Stomach (tissue), 9 donors: ENCODE results near the gene ITPKC. TPM values are rescaled to one million over a fixed set of nuclear protein-coding genes. Genes with fewer than 3 reads are reported as not detected.

Experiments used
- DNase-seq, 2 donors: peaks; one replicate each; pipeline versions ENCODE4 v3.0.0 to v3.0.0-alpha.2; 2013 to 2019
- H3K27ac ChIP-seq, 5 donors: fragments of 200-600 bp in 4 of 5; sonication (generic) in 4 of 5; one replicate each; pipeline ENCODE4 v1.5.1; 2013 to 2019; ENCODE audit warnings: mild to moderate bottlenecking in 1 of 5, moderate library complexity in 1 of 5
- H3K27me3 ChIP-seq, 3 donors: fragments of 200-600 bp; sonication (generic); one replicate each; pipeline ENCODE4 v1.5.1; 2017 to 2019; ENCODE audit warnings: mixed run types in 1 of 3
- H3K36me3 ChIP-seq, 4 donors: fragments of 200-600 bp; sonication (generic); 1 replicate in 3 of 4; 2 replicates in 1 of 4; pipeline ENCODE4 v1.5.1; 2016 to 2019
- H3K4me1 ChIP-seq, 4 donors: fragments of 200-600 bp; sonication (generic); one replicate each; pipeline ENCODE4 v1.5.1; 2016 to 2019
- H3K4me3 ChIP-seq, 4 donors: fragments of 200-600 bp; sonication (generic) in 3 of 4; one replicate each; pipeline ENCODE4 v1.5.1; 2016 to 2019; ENCODE audit warnings: mild to moderate bottlenecking in 1 of 4
- H3K9me3 ChIP-seq, 4 donors: fragments of 200-600 bp; sonication (generic); one replicate each; pipeline ENCODE4 v1.5.1; 2016 to 2019
- EP300 ChIP-seq: sonication (generic); formaldehyde crosslinking; IDR thresholded peaks from one replicate; pipeline ENCODE4 v1.6.1; 2017; ENCODE audit warnings: antibody characterized with exemption
- POLR2A ChIP-seq, 4 donors: fragments of 450-650 bp; IDR thresholded peaks; one replicate each; pipeline ENCODE4 v1.6.1; 2016; ENCODE audit warnings: antibody characterized with exemption in 4 of 4, control low read depth in 2 of 4, mild to moderate bottlenecking in 1 of 4, moderate library complexity in 1 of 4
- POLR2AphosphoS5 ChIP-seq, 3 donors: sonication (generic); formaldehyde crosslinking; IDR thresholded peaks; one replicate each; pipeline ENCODE4 v1.6.1; 2016; ENCODE audit warnings: antibody characterized with exemption in 3 of 3
- WGBS, 5 donors: extraction: QIAGEN DNeasy Blood & Tissue Kit in 3 of 5; methylation state at CpG; one replicate each; pipeline versions ENCODE4 v1.1.5 to v1.1.7; 2013 to 2018; 5-methylcytosine and 5-hydroxymethylcytosine counted together
- intact Hi-C: fragments of 100-400 bp; cut with DNase I; formaldehyde crosslinking; loops from one replicate; pipeline ENCODE4 v1.15.1; 2023; ENCODE audit warnings: low total_unique reads
- polyA plus RNA-seq, 3 donors: library from polyadenylated mRNA; stranded (reverse); fragments of 200-250 nt; gene quantifications; one replicate each; pipeline ENCODE4 v1.2.3, GENCODE V29; 2013
- total RNA-seq, 5 donors: library from RNA; depleted of rRNA; stranded (reverse); fragments of >200 nt; gene quantifications; one replicate each; pipeline versions ENCODE4 v1.1.0 to v1.2.3, GENCODE V29; 2014 to 2016
- TF ChIP-seq, protein P1 (sequence below), 7 experiments: fragments of 450-650 bp in 4 of 7; fragments of 200-600 bp in 3 of 7; sonication (generic) in 3 of 7; IDR thresholded peaks; one replicate each; pipeline ENCODE4 v1.5.1; 2016 to 2019; ENCODE audit warnings: antibody characterized with exemption in 7 of 7, control low read depth in 2 of 7, mild to moderate bottlenecking in 1 of 7
- donor health status: healthy with polysubstance abuse.
- donor health status: Bipolar disorder and iron deficiency.
- donor health status: healthy.

Gene ITPKC
- total and polyA plus RNA-seq, 8 donors = 17.8 to 84.0 (median 26.9) TPM

DNA sequence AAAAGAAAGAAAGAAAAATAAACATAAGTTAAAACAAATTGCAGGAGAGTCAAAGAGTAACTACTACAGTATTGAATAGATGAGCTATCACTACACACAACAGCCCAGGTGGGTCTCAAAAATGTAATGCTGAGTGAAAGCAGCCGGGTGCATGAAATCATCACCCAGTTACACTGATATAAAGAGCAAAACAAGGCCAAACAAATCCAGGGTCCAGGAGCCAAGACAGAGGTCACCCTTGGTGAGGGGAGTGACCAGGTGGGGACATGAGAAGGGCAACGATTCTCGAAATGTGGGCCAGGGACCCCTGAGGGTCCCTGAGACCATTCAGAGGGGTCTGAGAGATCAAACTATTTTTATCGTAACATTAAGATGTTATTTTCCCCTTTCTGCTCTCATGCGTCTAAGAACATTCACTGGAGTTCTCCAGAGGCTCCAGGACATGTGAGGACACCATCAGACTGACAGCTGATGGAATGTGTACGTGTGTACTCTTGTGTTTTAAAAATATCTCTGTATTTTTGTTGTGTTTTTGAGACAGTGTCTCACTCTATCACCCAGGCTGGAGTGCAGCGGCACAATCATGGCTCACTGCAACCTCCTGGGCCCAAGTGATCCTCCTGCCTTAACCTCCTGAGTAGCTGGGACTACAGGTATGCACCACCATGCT lies 10.8 kb upstream of the ITPKC start:
- TF ChIP-seq, protein P1, sequence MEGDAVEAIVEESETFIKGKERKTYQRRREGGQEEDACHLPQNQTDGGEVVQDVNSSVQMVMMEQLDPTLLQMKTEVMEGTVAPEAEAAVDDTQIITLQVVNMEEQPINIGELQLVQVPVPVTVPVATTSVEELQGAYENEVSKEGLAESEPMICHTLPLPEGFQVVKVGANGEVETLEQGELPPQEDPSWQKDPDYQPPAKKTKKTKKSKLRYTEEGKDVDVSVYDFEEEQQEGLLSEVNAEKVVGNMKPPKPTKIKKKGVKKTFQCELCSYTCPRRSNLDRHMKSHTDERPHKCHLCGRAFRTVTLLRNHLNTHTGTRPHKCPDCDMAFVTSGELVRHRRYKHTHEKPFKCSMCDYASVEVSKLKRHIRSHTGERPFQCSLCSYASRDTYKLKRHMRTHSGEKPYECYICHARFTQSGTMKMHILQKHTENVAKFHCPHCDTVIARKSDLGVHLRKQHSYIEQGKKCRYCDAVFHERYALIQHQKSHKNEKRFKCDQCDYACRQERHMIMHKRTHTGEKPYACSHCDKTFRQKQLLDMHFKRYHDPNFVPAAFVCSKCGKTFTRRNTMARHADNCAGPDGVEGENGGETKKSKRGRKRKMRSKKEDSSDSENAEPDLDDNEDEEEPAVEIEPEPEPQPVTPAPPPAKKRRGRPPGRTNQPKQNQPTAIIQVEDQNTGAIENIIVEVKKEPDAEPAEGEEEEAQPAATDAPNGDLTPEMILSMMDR (IDR thresholded peaks at IDR 0.05) = no peak
- no peak for DNase-seq
- H3K9me3 ChIP-seq = no peaks in the 10 kb centered on the region
- WGBS, 5 donors = 86 to 94% (median 88%) methylated on average over 7 of the region's 7 CpGs
- H3K36me3 ChIP-seq = peaks cover 52 to 99% (median 97%) of the 10 kb centered on the region in 4 donors
- peaks cover 0 to 6% (median 0%) of the 10 kb centered on the region in 4 donors for H3K4me1 ChIP-seq
- no peak overlapping the region for H3K4me3 ChIP-seq
- H3K27ac ChIP-seq = no peak overlapping the region
- intact Hi-C loops = no loop called here
- H3K27me3 ChIP-seq = no peaks in the 10 kb centered on the region

GRCh38 chr19:40707615-40708014 lies 9.3 kb upstream of the ITPKC start:
- DNase-seq = no peak
- no peaks in the 10 kb centered on the region for H3K27me3 ChIP-seq
- no peak overlapping the region for H3K4me3 ChIP-seq
- 92 to 97% (median 96%) methylated on average over 7 of the region's 7 CpGs for WGBS, 5 donors
- H3K9me3 ChIP-seq = no peaks in the 10 kb centered on the region
- TF ChIP-seq POLR2A (IDR thresholded peaks at IDR 0.05) (no peak), EP300 (no peak), POLR2AphosphoS5 (IDR thresholded peaks at IDR 0.05) (no peak)
- TF ChIP-seq, protein P1 (IDR thresholded peaks at IDR 0.05) = no peak
- intact Hi-C loops = no loop called here
- H3K36me3 ChIP-seq = peaks cover 48 to 99% (median 97%) of the 10 kb centered on the region in 4 donors
- no peak overlapping the region for H3K27ac ChIP-seq
- H3K4me1 ChIP-seq = peaks cover 0 to 6% (median under 1%) of the 10 kb centered on the region in 4 donors

DNA sequence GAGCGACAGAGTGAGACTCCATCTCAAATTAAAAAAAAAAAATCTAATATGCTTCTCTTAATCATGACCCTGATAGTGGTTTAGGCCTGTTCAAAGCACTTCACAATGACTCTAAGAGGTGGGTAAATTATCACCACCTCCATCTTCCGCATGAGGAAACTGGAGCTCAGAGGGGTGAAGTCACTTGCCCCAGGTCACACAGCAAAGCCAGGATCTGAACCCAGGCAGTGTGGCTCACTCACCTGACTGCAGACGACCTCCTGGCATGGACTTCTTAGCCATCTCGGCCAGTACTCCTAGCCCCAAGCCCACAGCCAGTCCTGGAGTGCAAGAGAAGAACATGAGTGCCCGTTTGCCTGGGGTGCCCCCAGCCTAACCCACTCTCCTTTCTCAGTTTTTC lies 7.1 kb upstream of the ITPKC start:
- DNase-seq = no peak
- 90 to 93% (median 92%) methylated on average over 5 of the region's 5 CpGs for WGBS, 5 donors
- Histone ChIP-seq H3K27ac (no peak overlapping the region), H3K4me3 (no peak overlapping the region), H3K27me3 (no peaks in the 10 kb centered on the region), H3K4me1 (peaks cover 9 to 22% (median 17%) of the 10 kb centered on the region in 4 donors), H3K9me3 (no peaks in the 10 kb centered on the region), H3K36me3 (peaks cover 30 to 89% (median 82%) of the 10 kb centered on the region in 4 donors)
- TF ChIP-seq, protein P1 (IDR thresholded peaks at IDR 0.05) = no peak
- TF ChIP-seq EP300 (no peak), POLR2AphosphoS5 (IDR thresholded peaks at IDR 0.05) (no peak), POLR2A (IDR thresholded peaks at IDR 0.05) (no peak)
- intact Hi-C loops = no loop called here

DNA sequence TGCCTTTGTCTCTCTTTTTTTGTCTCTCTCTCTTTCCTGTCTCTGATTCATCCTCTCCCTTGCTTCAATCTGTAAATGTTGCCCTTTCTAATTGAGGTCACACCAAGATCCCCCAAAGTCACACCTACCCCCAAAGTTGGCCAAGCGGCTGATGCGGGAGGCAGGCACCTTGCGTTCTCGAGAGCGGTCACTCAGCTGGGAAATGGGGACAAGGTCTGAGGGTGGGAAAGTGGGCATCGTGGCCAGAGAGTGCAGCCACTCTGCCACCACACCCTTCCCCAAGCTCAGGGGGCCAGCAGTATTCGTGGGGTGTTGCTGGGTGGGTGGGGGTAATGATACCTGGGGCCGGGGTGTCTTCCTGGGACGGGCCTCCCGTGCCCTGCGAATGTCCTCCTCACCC lies 3.0 kb upstream of the ITPKC start:
- intact Hi-C loops = no loop called here
- DNase-seq = no peak
- peaks cover 16 to 49% (median 33%) of the 10 kb centered on the region in 4 donors for H3K4me1 ChIP-seq
- TF ChIP-seq POLR2A (IDR thresholded peaks at IDR 0.05) (no peak), EP300 (no peak), POLR2AphosphoS5 (IDR thresholded peaks at IDR 0.05) (no peak)
- TF ChIP-seq, protein P1 (IDR thresholded peaks at IDR 0.05) = no peak
- no peaks in the 10 kb centered on the region for H3K27me3 ChIP-seq
- WGBS, 5 donors = 66 to 84% (median 82%) methylated on average over 7 to 11 of the region's 11 CpGs
- H3K4me3 ChIP-seq = peak overlapping the region; percentile 75 to 88 (median 84)
- peaks cover 13 to 48% (median 43%) of the 10 kb centered on the region in 4 donors for H3K36me3 ChIP-seq
- H3K27ac ChIP-seq = peak overlapping the region in 4 of 5 donors; percentile 98 to 100 (median 99)
- H3K9me3 ChIP-seq = no peaks in the 10 kb centered on the region
